Umbilical cord (tissue), 2 donors: Measurements from ENCODE around the gene SNRPD1. TPM values are rescaled to one million over a fixed set of nuclear protein-coding genes. Genes with fewer than 3 reads are reported as not detected.
A peak's percentile ranks its signal among the peaks of the same experiment; 100 is the strongest.
"Not testable (repeated sequence)": the region's sequence is repeated elsewhere in the genome, so short reads cannot be mapped to it uniquely, and the experiment has no call there.

ENCODE experiments used
- DNase-seq: peaks from one replicate; pipeline ENCODE4 v3.0.0-alpha.2; 2015; ENCODE audit warnings: low spot score
- total RNA-seq: library from RNA; depleted of rRNA; stranded (reverse); fragments of >200 nt; gene quantifications from one replicate; pipeline ENCODE4 v1.2.3, GENCODE V29; 2014; ENCODE audit warnings: low replicate concordance; ENCODE audit not compliant: insufficient read depth

The SNRPD1 gene
- 8.4 TPM for total RNA-seq

- DNase-seq = peak; percentile 94
Observed at GRCh38 chr18:21612125-21613039, at the start of gene SNRPD1. SNRPD1 (plus strand) TSS chr18:21612314; CDS start chr18:21612430, 116 bp downstream.

- DNase-seq = no peak
Observed at GRCh38 chr18:21571772-21572171, 40.3 kb upstream of the SNRPD1 start.

GRCh38 chr18:21575656-21576055, 36.5 kb upstream of the SNRPD1 start:
- no peak for DNase-seq

GRCh38 chr18:21584391-21584790, 27.7 kb upstream of the SNRPD1 start:
- DNase-seq = no peak

- DNase-seq = not testable (repeated sequence)
Observed at GRCh38 chr18:21592361-21592760, 19.8 kb upstream of the SNRPD1 start.

- no peak for DNase-seq
Observed at GRCh38 chr18:21593540-21594257, 18.4 kb upstream of the SNRPD1 start.

- no peak for DNase-seq
Observed at GRCh38 chr18:21597620-21598019, 14.5 kb upstream of the SNRPD1 start.

- DNase-seq = no peak
Observed at GRCh38 chr18:21598726-21599584, 13.2 kb upstream of the SNRPD1 start.

GRCh38 chr18:21599585-21600525, 12.3 kb upstream of the SNRPD1 start:
- DNase-seq = peak; percentile 29

GRCh38 chr18:21600526-21601410, 11.3 kb upstream of the SNRPD1 start, which contains the start of gene ESCO1:
ESCO1 (minus strand) TSS chr18:21600704; CDS start chr18:21574843, 25,861 bp downstream.
- peak; percentile 97 for DNase-seq

- DNase-seq = peak; percentile 16
Observed at GRCh38 chr18:21602299-21602587, 9.9 kb upstream of the SNRPD1 start.

- no peak for DNase-seq
Observed at GRCh38 chr18:21604671-21605070, 7.4 kb upstream of the SNRPD1 start.

GRCh38 chr18:21605213-21605612, 6.9 kb upstream of the SNRPD1 start:
- no peak for DNase-seq

- DNase-seq = not testable (repeated sequence)
Observed at GRCh38 chr18:21611401-21612124, 551 bp upstream of the SNRPD1 start.

GRCh38 chr18:21621640-21622039, 9.5 kb downstream of the SNRPD1 start:
- not testable (repeated sequence) for DNase-seq

GRCh38 chr18:21629089-21629832, 17.1 kb downstream of the SNRPD1 start:
- no peak for DNase-seq

GRCh38 chr18:21632393-21632792, 20.3 kb downstream of the SNRPD1 start:
- no peak for DNase-seq

- DNase-seq = no peak
Observed at GRCh38 chr18:21634588-21635199, 22.6 kb downstream of the SNRPD1 start.
